GM21576 (cell line): Measurements from ENCODE around the gene PTPRT.

Experiments
- ATAC-seq: cut with Tn5 transposase; IDR thresholded peaks from one replicate; pipeline ENCODE4 v1.9.1; 2021; ENCODE audit warnings: mild to moderate bottlenecking, moderate library complexity; ENCODE audit not compliant: unreplicated experiment

The PTPRT gene

DNA sequence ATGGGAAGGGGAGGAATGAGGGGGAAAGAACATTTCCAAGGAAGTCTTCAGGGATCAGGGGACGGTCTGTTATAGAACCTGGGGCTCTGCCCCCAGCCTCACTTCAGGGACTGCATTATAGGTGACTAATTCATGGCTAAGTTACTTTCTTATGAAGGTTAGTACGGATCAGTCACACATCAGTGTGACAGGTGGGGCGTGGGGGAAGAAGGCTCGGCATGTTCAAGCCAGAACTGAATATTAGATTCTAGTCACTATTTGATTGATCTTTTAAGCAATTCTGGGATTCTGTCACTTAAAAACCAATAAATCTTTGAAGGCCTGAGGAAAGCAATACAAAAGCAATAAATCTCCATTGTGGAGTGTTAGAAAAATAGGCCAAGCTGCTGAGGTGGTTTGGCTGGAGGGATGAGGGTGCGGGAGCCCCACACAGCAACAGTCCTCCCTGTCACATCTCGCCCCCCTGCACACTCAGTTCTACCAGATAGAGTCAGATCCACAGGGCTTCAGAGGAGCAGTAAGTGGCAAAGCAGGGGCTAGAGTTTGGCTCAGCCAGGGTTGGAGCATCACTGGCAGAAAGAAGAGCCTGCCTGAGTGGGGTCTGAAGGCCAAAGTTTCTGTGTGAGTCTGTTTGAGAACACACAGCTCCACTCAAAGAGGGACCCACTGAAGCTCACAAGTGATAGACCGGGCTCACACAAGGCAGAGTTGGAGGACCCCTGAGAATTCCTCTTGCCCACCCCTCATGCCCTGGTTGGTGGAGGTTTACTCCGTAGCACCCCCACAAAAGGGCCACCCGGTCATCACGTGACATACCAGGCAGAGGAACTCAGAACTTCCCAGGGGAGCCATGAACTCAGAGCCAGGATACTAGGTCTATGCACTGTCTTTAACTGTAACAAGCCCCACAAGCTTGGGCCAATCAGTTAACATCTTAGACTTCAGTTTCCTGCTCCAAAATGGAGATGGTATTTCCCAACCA lies 843.2 kb downstream of the PTPRT start:
- no peak for ATAC-seq

DNA sequence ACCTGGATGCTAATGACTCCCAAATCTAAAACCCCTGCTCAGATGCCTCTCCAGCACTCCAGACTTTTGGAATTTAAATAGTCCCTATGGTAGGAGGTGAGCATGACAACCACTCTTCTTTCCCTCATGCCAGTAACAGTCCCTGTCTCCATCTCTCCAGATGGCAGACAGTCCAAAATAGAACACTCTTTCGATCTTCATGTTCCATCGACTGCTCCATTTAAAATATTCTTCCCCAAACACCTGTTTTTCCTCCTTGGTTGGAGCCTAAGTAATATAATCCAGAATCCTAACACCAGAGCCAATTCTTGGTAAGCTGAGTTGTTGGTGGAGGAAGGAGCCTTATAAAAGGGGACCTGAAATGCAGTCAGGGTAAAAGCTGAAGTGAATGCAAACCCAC lies 848.1 kb downstream of the PTPRT start:
- no peak for ATAC-seq

DNA sequence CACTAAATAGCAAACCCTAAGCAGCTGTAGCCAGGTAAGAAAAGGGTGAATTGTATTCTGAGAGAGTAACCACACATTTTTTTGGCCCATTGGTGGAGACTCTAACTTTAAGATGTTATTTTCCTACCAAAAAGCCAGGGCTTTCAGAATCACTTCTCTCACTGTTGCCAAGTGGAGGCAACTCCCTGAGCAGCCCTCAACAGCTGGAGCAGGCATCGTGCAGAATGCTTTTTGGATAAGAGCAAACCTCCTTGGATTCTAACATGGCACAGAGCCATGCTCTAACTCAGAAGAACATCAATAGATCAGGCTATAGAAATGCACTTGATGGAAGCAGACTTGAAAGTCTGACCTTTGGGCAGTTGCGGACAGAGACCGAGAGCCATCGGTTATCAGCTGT lies 849.3 kb downstream of the PTPRT start:
- ATAC-seq, result no peak

DNA sequence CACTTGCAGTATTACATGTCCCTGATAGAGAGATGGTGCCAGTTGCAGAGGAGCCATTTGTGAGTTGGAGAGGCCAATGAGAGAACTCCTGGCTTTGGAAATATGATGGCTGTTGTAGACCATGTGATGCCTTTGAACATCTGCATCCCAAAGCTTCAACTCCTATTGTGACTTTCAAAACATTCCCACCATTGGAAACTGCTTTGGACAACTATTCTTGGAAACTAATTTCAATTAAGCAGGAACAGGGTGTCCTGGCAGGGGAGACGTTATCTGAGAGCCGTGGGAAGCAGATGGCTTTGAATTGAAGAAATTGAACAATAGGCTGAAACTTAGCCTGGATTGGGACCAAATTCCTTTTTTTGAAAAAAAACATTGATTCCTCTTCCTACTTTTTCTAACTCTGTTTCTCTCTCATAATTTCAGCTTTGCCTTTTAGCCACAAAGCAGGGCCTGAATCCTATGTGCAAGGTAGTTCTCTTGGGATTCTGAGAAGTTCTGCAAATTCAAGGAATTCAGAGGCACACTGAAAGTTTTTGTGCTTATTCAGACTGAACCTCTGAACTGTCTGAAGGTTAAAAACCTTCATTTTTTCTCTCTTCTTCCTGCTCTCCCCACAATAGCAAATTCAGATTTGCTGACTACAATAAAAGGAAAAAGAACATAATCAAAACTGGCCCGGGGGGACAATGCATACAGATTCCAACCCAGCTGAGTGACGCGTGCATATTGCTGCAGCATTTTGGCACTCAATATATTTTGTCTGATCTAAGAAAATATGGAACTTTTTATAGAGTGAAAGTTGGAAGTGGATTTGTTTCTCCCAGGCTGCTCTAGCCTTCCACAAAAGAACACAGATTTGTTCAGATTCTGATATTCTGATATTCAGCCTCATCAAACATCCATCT lies 851.2 kb downstream of the PTPRT start:
- ATAC-seq, result no peak

DNA sequence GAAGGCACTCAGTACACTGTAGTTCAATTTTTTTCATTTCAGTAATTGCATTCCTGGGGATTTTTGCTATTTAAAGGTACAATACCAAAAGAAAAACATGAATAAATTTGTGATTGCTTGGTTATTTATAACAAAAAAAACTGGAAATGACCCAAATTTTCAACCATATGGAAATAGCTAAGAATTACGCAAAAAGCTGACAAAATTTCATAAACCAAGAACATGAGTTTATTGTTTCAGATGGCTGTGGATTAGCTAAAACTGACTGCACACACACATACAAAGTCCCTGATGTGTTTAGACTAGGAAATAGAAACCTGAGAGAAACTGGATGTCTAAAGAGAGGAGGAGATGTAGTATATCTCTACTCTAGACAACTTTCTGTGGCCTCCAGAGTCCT lies 853.1 kb downstream of the PTPRT start:
- ATAC-seq, result no peak

DNA sequence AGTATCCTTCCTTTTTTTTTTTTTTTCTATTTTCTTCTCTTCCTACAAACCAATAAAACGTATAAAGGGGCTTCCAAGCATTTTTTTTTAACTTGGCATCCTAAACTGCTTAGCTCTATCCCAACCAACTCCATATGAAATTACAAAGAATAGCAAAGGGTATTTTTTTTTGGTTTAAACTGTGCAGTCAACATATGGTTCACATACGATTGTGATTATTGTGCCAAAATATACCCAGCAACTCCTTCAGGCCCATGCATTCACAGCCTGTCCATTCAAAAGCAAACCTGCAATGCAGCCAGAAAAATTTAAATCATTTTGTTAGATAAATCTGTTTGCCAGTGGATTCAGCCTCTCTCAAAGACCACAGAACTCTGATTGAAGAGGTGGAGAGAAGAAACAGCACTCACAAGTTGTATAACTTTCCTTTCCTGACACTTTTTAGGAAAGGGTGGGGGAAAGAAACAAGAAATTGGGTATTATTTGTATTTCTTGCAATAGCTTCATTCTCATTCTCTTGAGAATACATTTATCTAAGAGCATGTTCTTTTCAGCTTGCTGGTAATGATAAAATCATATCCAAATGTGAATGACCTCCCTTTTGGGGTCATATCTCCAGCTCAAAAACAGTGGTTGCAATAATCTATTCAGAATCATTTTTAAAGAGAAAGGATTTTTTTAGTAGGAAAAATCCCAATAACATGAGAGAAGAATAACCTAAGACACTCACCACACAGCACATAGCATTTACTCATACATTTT lies 870.3 kb downstream of the PTPRT start:
- no peak for ATAC-seq

DNA sequence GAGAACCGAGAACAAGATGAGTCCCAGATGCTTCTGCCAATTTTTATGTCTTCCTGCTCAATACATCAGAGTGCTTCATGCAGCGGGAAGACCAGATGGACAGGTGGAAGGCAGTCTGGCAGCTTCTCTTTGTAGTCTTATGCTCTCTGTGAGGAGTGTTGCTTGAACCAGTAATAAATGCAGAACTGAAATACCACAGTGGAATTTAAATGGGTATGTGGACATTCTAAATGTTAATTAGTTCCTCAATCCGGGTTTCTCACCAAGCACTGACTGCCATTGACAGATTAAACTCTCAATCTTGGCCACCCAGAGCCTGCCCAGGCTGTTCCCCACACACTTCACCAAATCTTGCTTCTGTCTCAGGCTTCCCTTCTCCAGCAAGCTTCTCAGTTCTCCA lies 876.0 kb downstream of the PTPRT start:
- no peak for ATAC-seq

DNA sequence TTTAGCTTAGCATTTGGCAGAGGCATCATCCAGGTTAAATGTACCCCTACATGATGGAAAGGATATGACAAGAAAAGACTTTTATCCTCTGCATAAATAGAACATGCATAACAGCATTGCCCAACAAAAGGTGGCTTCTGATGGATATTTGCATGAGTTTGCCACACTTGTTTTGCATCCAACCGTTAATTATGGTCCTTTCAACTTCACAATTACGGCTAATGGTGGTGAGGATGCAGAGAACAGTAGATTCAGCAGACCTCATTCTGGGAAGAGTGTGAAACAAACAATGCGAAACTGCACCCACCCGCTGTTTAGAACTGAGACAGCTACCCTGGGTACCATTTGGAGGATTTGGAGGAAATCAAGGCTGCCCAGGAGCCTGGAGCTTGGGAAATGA lies 880.7 kb downstream of the PTPRT start:
- no peak for ATAC-seq

DNA sequence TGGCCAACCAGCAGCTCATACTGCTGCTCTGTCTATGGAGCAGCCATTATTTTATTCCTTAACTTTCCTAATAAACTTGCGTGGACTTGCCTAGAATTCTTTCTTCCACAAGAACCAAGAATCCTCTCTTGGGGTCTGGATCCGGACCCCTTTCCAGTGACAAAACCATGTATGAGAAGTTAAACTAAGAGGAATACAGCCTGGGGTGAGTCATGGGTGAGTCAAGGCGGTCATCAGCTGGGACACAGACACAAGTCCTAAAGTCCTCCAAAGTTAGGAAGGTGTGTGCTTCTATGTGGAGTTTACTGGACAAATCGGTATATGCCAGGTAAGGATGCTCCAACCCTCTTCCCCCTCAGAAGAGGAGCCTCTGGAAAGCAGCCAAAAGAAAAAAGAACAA lies 881.5 kb downstream of the PTPRT start:
- no peak for ATAC-seq

DNA sequence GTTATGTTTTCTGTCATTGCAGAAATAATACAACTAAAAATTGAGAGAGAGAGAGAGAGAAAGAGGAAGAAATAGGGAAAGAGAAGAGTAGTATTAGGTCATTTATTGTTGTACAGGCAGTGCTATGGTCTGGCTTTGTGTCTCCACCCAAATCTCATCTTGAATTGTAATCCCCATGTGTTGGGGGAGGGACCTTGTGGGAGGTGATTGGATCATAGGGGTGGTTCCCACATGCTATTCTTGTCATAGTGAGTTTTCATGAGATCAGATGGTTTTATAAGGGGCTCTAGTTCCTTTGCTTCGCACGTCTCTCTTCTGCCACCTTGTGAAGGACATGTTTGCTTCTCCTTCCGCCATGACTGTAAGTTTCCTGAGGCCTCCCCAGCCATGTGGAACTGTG lies 894.1 kb downstream of the PTPRT start:
- no peak for ATAC-seq

DNA sequence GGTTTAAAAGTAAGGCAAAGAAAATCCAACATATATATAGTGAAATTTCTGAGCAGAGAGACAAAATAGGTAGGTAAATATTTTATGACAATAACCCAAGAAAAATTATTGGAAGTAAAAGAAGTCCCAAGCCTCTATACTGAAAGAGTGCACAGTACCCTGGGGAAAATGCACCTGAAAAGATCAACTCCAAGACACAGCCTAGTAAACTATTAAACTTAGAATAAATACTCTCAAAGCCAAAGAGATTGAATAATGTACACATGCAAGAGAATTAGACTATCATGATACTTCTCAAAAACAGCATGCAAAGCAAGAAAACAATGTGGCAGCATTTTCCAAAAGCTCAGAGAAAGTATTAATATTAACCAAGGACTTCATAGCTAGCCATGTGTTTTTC lies 894.7 kb downstream of the PTPRT start:
- ATAC-seq, result no peak

DNA sequence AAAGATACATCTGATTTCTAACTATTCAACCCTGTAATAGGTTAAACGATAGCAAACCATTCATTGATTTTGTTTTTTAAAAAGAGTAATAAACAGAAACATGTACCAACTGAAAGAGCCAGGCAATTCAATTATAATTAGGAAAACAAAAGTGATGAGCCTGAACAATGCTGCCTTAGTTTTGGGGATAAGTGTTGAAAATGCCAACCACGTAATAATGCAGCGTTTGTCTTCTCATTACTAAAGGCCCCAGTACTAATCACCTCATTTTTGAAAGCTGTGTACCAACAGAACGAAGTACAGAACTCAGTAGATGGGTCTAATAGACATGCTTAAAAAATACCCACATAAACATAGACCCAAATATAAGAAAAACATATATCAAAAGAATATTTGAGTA lies 907.9 kb downstream of the PTPRT start:
- ATAC-seq, result no peak

DNA sequence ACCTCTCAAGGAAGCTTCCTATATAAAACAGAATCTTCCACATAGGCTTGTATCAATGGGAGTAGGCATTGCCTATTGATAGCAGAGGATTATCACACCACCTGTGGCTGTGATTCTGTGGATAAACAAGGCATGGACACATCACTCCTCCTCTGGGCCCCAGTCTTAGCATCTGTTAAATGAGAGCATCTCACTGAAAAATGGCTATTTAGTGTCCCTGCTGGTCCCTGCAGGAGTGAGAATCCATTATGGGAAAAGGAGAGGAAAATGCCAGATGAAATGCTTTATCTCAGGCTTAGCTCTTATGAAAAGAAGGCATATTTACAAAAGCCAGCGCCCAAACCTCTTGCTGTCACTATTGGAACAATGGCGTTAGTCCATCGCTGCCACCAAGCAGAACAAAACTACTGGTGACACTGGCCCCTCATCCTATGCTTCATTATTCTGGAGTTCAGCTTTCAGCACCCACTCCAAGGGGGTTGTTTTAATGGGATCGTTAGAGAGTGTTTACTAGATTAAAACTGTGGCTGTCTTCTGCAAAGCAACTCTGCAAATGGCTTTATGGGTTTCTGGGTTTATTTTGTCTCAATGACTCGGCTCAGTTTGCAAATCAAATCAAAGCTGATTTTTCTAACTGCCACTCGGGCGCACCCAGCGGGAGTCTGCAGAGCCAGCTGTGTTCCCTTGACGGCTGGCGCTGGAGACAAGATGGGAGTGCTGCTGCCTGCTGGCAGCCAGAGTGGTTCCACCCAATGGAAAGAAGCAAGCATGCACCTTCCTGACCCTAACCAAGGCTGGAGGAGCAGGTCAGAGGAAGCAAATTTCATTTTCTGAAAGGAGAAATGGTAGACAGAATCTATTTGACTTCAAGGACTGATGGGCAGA lies 912.7 kb downstream of the PTPRT start:
- no peak for ATAC-seq

DNA sequence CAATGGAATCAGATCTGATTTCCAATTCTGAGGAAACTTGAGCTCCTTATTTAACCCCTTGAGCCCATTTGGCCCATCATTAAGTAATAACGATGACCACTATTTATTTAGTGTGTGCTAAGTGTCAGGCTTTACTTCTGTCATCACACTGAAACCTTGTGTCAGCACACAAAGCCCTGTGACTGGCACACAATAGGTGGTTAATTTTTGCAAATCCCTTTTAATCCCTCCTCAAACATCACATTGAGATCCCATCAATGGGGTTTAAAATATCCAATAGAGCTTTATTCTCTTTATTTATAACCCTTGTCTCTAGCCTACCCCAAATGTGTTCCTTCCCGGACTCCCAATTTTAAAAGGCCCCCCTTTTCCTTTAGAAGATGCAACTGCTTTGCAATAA lies 914.7 kb downstream of the PTPRT start:
- no peak for ATAC-seq

DNA sequence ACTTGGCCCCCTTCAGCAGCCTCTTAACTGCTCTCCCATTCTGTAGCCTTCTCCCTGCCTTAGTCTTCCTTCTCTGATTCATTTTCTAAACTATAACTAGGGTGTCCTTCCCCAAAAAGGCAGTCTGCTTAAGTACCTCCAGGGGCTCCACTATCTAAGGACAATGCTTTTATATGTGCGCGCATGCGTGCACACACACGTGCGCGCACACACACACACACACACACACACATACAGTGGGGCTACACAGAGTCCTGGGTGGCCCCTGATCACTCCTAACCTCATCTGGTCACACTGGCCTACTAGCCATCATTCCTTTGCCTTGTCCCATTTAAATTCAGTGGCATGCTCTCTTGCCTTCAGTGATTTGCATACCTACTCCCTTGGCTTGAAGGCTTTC lies 917.2 kb downstream of the PTPRT start:
- ATAC-seq, result no peak

DNA sequence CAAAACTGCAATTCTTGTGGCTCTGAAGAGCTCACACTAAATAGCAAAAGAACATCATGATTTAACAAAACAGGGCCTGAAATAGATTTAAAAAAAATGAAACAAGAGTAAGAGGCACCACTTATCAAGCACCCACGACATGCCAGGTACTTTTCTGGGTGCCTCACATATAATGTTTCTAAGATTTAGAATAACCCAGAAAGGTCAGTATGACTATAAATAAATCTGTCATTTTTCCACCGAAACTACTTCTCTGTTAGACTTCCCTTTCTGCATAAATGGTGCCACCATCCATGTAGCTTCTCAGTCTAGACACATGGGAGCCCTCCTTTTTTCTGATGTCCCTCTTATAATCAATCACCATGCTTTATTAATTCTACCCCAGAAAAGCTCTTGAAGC lies 919.2 kb downstream of the PTPRT start:
- no peak for ATAC-seq

DNA sequence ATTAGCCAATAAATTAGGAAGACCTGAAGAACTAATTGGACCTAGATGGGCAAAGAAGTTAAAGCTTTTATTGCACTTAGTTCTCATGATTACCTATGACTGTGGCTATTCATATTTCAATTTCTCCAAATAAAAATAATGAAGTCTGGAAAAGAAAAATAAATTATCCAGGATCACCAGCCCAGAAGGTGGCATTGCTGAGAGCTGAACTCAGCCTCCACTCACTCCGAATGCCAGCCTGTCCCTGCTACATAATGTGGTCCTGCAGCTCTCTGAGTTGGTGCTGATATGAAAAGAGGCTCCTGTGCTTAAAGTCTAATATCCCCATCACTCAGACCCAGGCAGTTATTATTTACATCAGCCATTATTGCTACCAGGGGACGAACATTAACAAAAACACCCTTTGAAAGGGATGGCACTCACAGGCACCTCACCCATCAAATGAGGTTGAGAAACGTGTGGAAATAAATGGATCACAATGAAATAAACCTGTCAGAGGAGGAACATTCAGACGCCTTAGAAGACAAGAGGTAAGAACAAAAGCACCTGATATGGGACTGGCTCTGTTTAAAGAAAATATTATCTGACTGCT lies 921.8 kb downstream of the PTPRT start:
- ATAC-seq, result no peak

DNA sequence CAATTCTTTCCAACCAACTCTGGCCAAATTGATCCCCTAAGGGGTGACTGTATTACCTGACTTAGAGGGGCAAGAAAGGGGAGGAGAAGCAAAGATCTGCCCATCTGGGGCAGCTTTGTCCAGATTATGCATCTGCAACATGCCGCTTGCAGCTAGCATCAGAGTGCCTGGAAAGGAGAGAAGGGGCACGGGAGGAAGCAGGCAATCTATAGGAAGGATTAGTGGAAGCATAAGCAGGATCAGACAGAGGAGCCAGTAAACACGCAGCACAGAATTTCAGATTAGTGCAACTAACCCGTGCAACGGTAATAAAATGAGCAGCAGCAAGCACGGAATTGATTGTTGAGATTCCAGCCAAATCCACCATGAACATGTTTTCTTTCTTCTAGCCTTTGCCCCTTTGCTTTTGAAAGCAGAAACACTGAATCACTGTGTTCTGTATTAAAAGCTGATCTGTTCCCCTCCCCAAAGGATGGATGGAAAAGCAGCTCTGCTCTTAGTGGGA lies 927.9 kb downstream of the PTPRT start:
- ATAC-seq, result no peak

DNA sequence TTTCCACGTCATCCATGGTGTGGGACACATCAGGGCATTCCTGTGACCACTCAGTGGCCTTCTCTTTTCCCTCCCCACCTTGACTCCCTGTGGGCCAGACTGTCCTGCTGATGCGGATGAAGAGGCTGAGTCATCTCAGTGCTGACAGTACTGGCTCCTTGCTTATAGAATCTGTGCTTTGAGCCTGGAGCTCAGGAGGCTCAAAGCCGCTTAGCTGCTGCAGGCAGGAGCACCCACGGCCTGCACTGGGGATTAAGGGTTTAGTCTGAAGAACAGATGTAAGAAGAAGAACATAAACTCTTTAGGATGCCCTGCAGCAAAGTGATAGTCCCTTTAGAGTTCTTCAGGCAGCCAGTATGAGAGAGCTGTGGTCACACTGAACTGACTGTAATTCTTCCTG lies 929.5 kb downstream of the PTPRT start:
- no peak for ATAC-seq

DNA sequence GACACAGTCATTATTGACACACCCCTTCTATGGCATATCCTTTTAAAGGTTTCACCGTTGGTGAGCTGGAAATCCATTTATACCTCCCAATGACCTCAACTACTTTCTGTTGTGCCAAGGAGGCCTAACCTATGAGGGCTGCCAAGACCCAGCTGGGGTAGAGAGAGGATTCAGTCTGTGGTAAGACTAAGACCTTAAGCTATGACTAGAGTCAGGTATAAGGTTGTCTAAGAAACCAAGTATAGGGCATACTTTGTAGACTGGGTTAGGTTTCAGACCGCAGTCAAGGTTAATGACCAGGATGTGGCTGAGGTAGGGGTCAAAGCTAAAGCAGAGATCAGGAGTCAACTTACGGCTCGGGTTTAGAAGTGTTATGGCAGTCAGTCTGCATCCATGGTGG lies 930.3 kb downstream of the PTPRT start:
- no peak for ATAC-seq
